ENCODE data around the gene MOB3B. TPM values are rescaled to one million over a fixed set of nuclear protein-coding genes. Genes with fewer than 3 reads are reported as not detected.
"Not testable (repeated sequence)": the region's sequence is repeated elsewhere in the genome, so short reads cannot be mapped to it uniquely, and the experiment has no call there.

The MOB3B gene
- total RNA-seq, 1 donor from 2014 or later: 14.0 TPM

DNA sequence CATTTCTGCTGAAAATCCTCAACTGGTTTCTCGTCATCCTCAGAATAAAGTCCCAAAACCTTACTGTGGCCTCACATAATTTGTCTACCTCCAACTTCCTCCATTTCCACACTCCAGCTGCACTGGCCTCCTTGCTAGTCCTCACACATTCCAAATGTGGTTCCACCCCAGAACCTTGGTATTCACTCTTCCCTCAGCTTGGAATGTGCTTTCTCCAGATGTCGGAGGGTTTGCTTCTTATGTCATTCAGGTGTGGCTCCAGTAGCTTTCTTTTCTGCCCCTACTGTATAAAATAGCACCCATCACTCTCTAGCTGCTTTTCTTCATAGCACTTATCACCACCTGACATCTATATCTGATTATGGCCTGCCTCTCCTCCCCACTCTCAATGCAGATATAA, 108.0 kb downstream of the MOB3B start:
- Histone ChIP-seq H3K4me1 (peaks cover 2% of the 10 kb centered on the region), H3K9ac (no peak overlapping the region), H3K4me2 (no peak overlapping the region), H3K27ac (no peak overlapping the region), H3F3A (ENCODE audit: low read depth) (peaks cover 4% of the 10 kb centered on the region), H3K4me3 (no peak overlapping the region), H3K27me3 (no peaks in the 10 kb centered on the region), H3K36me3 (no peaks in the 10 kb centered on the region), H3K79me2 (ENCODE audit: low read depth) (peaks cover 32% of the 10 kb centered on the region), H3K9me3 (ENCODE audit: low read depth) (no peaks in the 10 kb centered on the region), H4K20me1 (ENCODE audit: low read depth) (peaks cover 21% of the 10 kb centered on the region), H2AFZ (replicated peaks) (no peak overlapping the region)
- Mint-ChIP-seq H3K4me1 (peaks cover 11% of the 10 kb centered on the region), H3K27ac (no peak overlapping the region), H3K27me3 (ENCODE audit: insufficient read depth, low read depth) (no peaks in the 10 kb centered on the region), H3K9me3 (peaks cover 19% of the 10 kb centered on the region), H3K4me3 (no peak overlapping the region), H3K36me3 (peaks cover 24% of the 10 kb centered on the region)
- TF ChIP-seq EZH2 (IDR thresholded peaks at IDR 0.05) (no peak), EZH2phosphoT487 (IDR thresholded peaks at IDR 0.05) (no peak)
- TF ChIP-seq, protein P1, sequence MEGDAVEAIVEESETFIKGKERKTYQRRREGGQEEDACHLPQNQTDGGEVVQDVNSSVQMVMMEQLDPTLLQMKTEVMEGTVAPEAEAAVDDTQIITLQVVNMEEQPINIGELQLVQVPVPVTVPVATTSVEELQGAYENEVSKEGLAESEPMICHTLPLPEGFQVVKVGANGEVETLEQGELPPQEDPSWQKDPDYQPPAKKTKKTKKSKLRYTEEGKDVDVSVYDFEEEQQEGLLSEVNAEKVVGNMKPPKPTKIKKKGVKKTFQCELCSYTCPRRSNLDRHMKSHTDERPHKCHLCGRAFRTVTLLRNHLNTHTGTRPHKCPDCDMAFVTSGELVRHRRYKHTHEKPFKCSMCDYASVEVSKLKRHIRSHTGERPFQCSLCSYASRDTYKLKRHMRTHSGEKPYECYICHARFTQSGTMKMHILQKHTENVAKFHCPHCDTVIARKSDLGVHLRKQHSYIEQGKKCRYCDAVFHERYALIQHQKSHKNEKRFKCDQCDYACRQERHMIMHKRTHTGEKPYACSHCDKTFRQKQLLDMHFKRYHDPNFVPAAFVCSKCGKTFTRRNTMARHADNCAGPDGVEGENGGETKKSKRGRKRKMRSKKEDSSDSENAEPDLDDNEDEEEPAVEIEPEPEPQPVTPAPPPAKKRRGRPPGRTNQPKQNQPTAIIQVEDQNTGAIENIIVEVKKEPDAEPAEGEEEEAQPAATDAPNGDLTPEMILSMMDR (IDR thresholded peaks at IDR 0.05): no peak
- DNase-seq (ENCODE audit: low spot score): no peak

DNA sequence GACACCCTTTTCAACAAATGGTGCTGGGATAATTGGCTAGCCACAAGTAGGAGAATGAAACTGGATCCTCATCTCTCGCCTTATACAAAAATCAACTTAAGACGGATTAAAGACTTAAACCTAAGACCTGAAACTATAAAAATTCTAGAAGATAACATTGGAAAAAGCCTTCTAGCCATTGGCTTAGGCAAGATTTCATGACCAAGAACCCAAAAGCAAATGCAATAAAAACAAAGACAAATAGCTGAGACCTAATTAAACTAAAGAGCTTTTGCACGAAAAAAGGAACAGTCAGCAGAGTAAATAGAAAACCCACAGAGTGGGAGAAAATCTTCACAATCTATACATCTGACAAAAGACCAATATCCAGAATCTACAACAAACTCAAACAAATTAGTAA, 110.1 kb downstream of the MOB3B start:
- not testable (repeated sequence) for H3K4me1 Mint-ChIP-seq; H3K4me3 Mint-ChIP-seq; H2AFZ ChIP-seq (replicated peaks); H3K27me3 ChIP-seq; H3K9ac ChIP-seq; H3K27ac Mint-ChIP-seq; H3K27ac ChIP-seq; H3K4me3 ChIP-seq; H4K20me1 ChIP-seq (ENCODE audit: low read depth); H3K9me3 ChIP-seq (ENCODE audit: low read depth); H3K36me3 ChIP-seq; DNase-seq (ENCODE audit: low spot score); H3K4me1 ChIP-seq; H3K27me3 Mint-ChIP-seq (ENCODE audit: insufficient read depth, low read depth); H3F3A ChIP-seq (ENCODE audit: low read depth); H3K4me2 ChIP-seq
- H3K79me2 ChIP-seq (ENCODE audit: low read depth): peaks cover 39% of the 10 kb centered on the region
- peaks cover 19% of the 10 kb centered on the region for H3K9me3 Mint-ChIP-seq
- H3K36me3 Mint-ChIP-seq: peaks cover 24% of the 10 kb centered on the region

DNA sequence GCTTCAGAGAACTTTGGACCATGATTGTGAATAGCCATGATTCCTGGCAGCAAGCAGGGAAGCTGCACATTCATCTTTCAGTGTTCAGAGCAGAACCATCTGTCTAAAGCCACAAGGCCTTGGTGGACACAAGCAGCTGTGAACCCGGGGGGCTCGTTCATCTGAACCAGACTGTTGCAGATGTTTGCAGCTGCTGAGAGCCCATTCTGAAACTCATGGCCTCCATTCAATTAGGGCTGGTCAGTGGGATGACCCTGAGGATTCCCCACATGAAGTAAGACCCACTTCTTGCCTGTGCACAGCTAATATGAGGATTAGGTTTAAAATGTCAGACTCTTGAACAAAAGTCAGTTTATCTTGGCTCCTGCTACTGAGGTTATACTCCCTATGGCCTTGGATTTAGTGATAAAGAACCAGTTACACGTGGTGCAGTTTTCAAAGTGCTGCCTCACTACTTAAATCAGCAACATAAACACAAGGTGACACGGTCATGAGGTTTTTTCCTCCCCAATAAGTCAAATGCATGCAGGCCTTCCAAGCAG, 115.3 kb downstream of the MOB3B start:
- Histone ChIP-seq H3F3A (ENCODE audit: low read depth) (peaks cover 4% of the 10 kb centered on the region), H3K27ac (no peak overlapping the region), H3K9ac (no peak overlapping the region), H3K27me3 (no peaks in the 10 kb centered on the region), H2AFZ (replicated peaks) (no peak overlapping the region), H3K4me1 (peaks cover 17% of the 10 kb centered on the region), H3K4me2 (no peak overlapping the region), H3K9me3 (ENCODE audit: low read depth) (no peaks in the 10 kb centered on the region), H3K79me2 (ENCODE audit: low read depth) (peaks cover 39% of the 10 kb centered on the region), H4K20me1 (ENCODE audit: low read depth) (no peaks in the 10 kb centered on the region), H3K36me3 (no peaks in the 10 kb centered on the region), H3K4me3 (no peak overlapping the region)
- Mint-ChIP-seq H3K36me3 (peaks cover 15% of the 10 kb centered on the region), H3K27ac (no peak overlapping the region), H3K27me3 (ENCODE audit: insufficient read depth, low read depth) (peaks cover 6% of the 10 kb centered on the region), H3K9me3 (peaks cover 14% of the 10 kb centered on the region), H3K4me1 (peaks cover 4% of the 10 kb centered on the region), H3K4me3 (no peak overlapping the region)
- no peak for DNase-seq (ENCODE audit: low spot score)
- TF ChIP-seq EZH2 (IDR thresholded peaks at IDR 0.05) (no peak), EZH2phosphoT487 (IDR thresholded peaks at IDR 0.05) (no peak)
- TF ChIP-seq, protein P1 (IDR thresholded peaks at IDR 0.05): no peak

DNA sequence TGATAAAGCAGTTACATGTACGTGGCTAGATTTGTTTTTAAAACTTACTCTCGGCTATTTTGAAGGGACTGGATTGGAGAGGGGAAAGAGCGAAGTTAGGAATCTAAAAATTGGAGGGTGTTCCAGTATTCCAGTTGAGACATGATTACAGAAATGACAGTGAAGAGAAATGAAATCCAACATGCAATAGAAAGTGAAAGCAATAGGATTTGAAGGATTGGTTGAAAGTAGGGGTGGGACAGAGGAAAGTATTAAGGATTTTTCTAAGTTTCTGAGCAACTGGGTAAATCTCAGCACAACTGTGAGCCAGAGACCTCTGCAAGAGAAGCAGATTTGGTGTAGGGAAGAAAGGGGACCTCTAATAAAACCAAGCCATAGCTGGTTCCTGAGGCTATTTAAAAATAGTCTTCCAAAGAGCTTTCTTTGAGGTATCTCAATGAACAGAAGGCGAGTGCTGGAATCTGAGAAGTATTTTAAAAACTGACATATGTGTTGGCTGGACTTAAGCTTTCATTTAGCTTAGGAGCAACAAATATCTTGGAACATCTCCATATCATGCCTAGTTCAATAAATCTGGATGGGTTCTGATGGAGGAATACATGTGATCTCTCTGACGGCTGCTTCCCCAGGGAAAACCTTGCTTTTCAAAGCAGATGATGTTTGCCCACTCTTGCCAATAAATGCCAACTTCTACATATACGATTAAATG, 115.9 kb downstream of the MOB3B start:
- Histone ChIP-seq H3K9ac (no peak overlapping the region), H3K4me1 (peaks cover 17% of the 10 kb centered on the region), H3K27me3 (no peaks in the 10 kb centered on the region), H2AFZ (replicated peaks) (no peak overlapping the region), H3K4me2 (no peak overlapping the region), H4K20me1 (ENCODE audit: low read depth) (no peaks in the 10 kb centered on the region), H3K36me3 (no peaks in the 10 kb centered on the region), H3K27ac (no peak overlapping the region), H3K9me3 (ENCODE audit: low read depth) (no peaks in the 10 kb centered on the region), H3K4me3 (no peak overlapping the region), H3K79me2 (ENCODE audit: low read depth) (peaks cover 34% of the 10 kb centered on the region), H3F3A (ENCODE audit: low read depth) (peaks cover 4% of the 10 kb centered on the region)
- Mint-ChIP-seq H3K36me3 (peaks cover 9% of the 10 kb centered on the region), H3K27me3 (ENCODE audit: insufficient read depth, low read depth) (peaks cover 6% of the 10 kb centered on the region), H3K27ac (no peak overlapping the region), H3K4me3 (no peak overlapping the region), H3K9me3 (peaks cover 10% of the 10 kb centered on the region), H3K4me1 (peaks cover 4% of the 10 kb centered on the region)
- no peak for TF ChIP-seq EZH2phosphoT487 (IDR thresholded peaks at IDR 0.05)
- TF ChIP-seq, protein P1 (IDR thresholded peaks at IDR 0.05): no peak
- TF ChIP-seq EZH2 (IDR thresholded peaks at IDR 0.05): no peak
- DNase-seq (ENCODE audit: low spot score): no peak
